HepG2 (cell line): Measurements from ENCODE around the gene CKS1B. TPM values are rescaled to one million over a fixed set of nuclear protein-coding genes. Genes with fewer than 3 reads are reported as not detected.

Source experiments
- ATF7 ChIP-seq, 2 experiments: fragments of 450-650 bp in 1 of 2; sonication (generic) in 1 of 2; formaldehyde crosslinking in 1 of 2; IDR thresholded peaks; 2 replicates each; pipeline versions ENCODE4 v1.4.0 to v1.6.1; 2016 to 2020; ENCODE audit warnings: antibody characterized with exemption in 1 of 2, mild to moderate bottlenecking in 1 of 2, missing genetic modification reagents in 1 of 2
- CHD4 ChIP-seq: fragments of 200-600 bp; sonication (generic); IDR thresholded peaks from 2 replicates; pipeline ENCODE4 v1.7.0; 2017; ENCODE audit warnings: mild to moderate bottlenecking, low read length, borderline replicate concordance
- EZH2 ChIP-seq: conservative IDR thresholded peaks from 2 replicates; pipeline ENCODE4 v1.6.1; 2012; ENCODE audit warnings: mild to moderate bottlenecking, low read depth, low read length, moderate library complexity
- FIP1L1 ChIP-seq: fragments of 200-400 bp; formaldehyde crosslinking; IDR thresholded peaks from 2 replicates; pipeline ENCODE4 v1.6.1; 2018; ENCODE audit warnings: low read depth, mild to moderate bottlenecking, low read length, moderate library complexity, borderline replicate concordance; ENCODE audit not compliant: insufficient read depth
- GATAD1 ChIP-seq: IDR thresholded peaks from 2 replicates; pipeline ENCODE4 v1.6.1; 2016; ENCODE audit warnings: missing genetic modification reagents, missing compliant biosample characterization
- GPN1 ChIP-seq: sonication (generic); formaldehyde crosslinking; IDR thresholded peaks from 2 replicates; pipeline ENCODE4 v1.5.1; 2020; ENCODE audit warnings: missing genetic modification reagents, borderline replicate concordance
- HDAC2 ChIP-seq: sonication (generic); formaldehyde crosslinking; IDR thresholded peaks from 2 replicates; pipeline ENCODE4 v1.4.0; 2020; ENCODE audit warnings: missing genetic modification reagents
- HIVEP1 ChIP-seq: sonication (generic); formaldehyde crosslinking; IDR thresholded peaks from 2 replicates; pipeline ENCODE4 v1.4.0; 2020; ENCODE audit warnings: mild to moderate bottlenecking, missing genetic modification reagents
- KDM5B ChIP-seq: sonication (generic); formaldehyde crosslinking; IDR thresholded peaks from 2 replicates; pipeline ENCODE4 v1.4.0; 2020; ENCODE audit warnings: missing genetic modification reagents, mild to moderate bottlenecking, borderline replicate concordance
- MATR3 ChIP-seq: sonication (generic); formaldehyde crosslinking; IDR thresholded peaks from 2 replicates; pipeline ENCODE4 v1.4.0; 2020; ENCODE audit warnings: missing genetic modification reagents
- NR0B2 ChIP-seq: sonication (generic); formaldehyde crosslinking; IDR thresholded peaks from 2 replicates; pipeline ENCODE4 v1.4.0; 2020; ENCODE audit warnings: mild to moderate bottlenecking, missing genetic modification reagents
- PHF5A ChIP-seq: IDR thresholded peaks from one replicate; pipeline ENCODE4 v1.6.1; 2018; ENCODE audit warnings: low read depth, missing genetic modification reagents; ENCODE audit not compliant: unreplicated experiment
- RBM39 ChIP-seq: fragments of 200-400 bp; formaldehyde crosslinking; IDR thresholded peaks from one replicate; pipeline ENCODE4 v1.6.1; 2018; ENCODE audit warnings: antibody characterized with exemption, mild to moderate bottlenecking, low read depth, low read length; ENCODE audit not compliant: poor library complexity, severe bottlenecking
- RCOR2 ChIP-seq: IDR thresholded peaks from 2 replicates; pipeline ENCODE4 v1.6.1; 2016; ENCODE audit warnings: missing biosample characterization, missing genetic modification reagents
- SOX5 ChIP-seq: IDR thresholded peaks from 2 replicates; pipeline ENCODE4 v1.6.1; 2016; ENCODE audit warnings: borderline replicate concordance
- SRSF1 ChIP-seq: fragments of 200-400 bp; formaldehyde crosslinking; optimal IDR thresholded peaks from 2 replicates; pipeline ENCODE3; 2017; ENCODE audit warnings: mild to moderate bottlenecking, low read depth, low read length, moderate library complexity
- TBL1XR1 ChIP-seq: fragments of 150-350 bp; IDR thresholded peaks from 2 replicates; pipeline ENCODE4 v1.6.1; 2014; ENCODE audit warnings: borderline replicate concordance, low read length; ENCODE audit not compliant: partially characterized antibody
- TGIF2 ChIP-seq: IDR thresholded peaks from 2 replicates; pipeline ENCODE4 v1.6.1; 2016; ENCODE audit warnings: control low read depth, missing compliant biosample characterization
- THRA ChIP-seq: sonication (generic); formaldehyde crosslinking; IDR thresholded peaks from 2 replicates; pipeline ENCODE4 v1.4.0; 2020; ENCODE audit warnings: missing genetic modification reagents, borderline replicate concordance
- ZFP82 ChIP-seq: sonication (generic); formaldehyde crosslinking; IDR thresholded peaks from 2 replicates; pipeline ENCODE4 v1.5.1; 2020; ENCODE audit warnings: mild to moderate bottlenecking, missing genetic modification reagents, borderline replicate concordance
- ZNF251 ChIP-seq: sonication (generic); formaldehyde crosslinking; IDR thresholded peaks from 2 replicates; pipeline ENCODE4 v1.9.0; 2021; ENCODE audit warnings: mild to moderate bottlenecking, missing genetic modification reagents
- ZNF446 ChIP-seq: sonication (generic); formaldehyde crosslinking; IDR thresholded peaks from 2 replicates; pipeline ENCODE4 v1.5.0; 2020; ENCODE audit warnings: mild to moderate bottlenecking, missing genetic modification reagents
- ZNF577 ChIP-seq: sonication (generic); formaldehyde crosslinking; IDR thresholded peaks from 2 replicates; pipeline ENCODE4 v1.4.0; 2020; ENCODE audit warnings: mild to moderate bottlenecking, low read depth, missing genetic modification reagents, borderline replicate concordance
- ZNF703 ChIP-seq: sonication (generic); formaldehyde crosslinking; IDR thresholded peaks from 2 replicates; pipeline ENCODE4 v1.5.1; 2020; ENCODE audit warnings: missing genetic modification reagents, mild to moderate bottlenecking, moderate library complexity, borderline replicate concordance
- ZNF746 ChIP-seq: sonication (generic); formaldehyde crosslinking; IDR thresholded peaks from 2 replicates; pipeline ENCODE4 v1.8.0; 2022; ENCODE audit warnings: mild to moderate bottlenecking, missing genetic modification reagents
- polyA plus RNA-seq, 8 experiments: library from polyadenylated mRNA; depleted of rRNA in 3 of 8; stranded (reverse) in 7 of 8; unstranded in 1 of 8; fragments of >200 nt; fragmentation: Illumina TruSeq in 4 of 8; extraction: Trizol in 4 of 8; gene quantifications; 2 replicates each; pipeline versions ENCODE4 v1.2.1 to v1.2.3, GENCODE V29; 2011 to 2016; ENCODE audit warnings: low read depth in 4 of 8, missing spikeins in 1 of 8, mixed read lengths in 1 of 8; ENCODE audit not compliant: insufficient read depth in 1 of 8
- total RNA-seq, 5 experiments: library from RNA; depleted of rRNA; stranded (reverse); fragments of >200 nt; fragmentation: Illumina TruSeq; extraction: Trizol; gene quantifications; 2 replicates each; pipeline ENCODE4 v1.2.3, GENCODE V29; 2016; ENCODE audit warnings: low read depth in 1 of 5
- TF ChIP-seq, protein P1 (sequence below): IDR thresholded peaks from 2 replicates; pipeline ENCODE4 v1.6.1; 2016; ENCODE audit warnings: low read depth, control low read depth
- TF ChIP-seq, protein P2 (sequence below): sonication (generic); formaldehyde crosslinking; IDR thresholded peaks from 2 replicates; pipeline ENCODE4 v1.8.0; 2022; ENCODE audit warnings: missing genetic modification reagents, low read depth, mild to moderate bottlenecking, borderline replicate concordance

Gene CKS1B
- total and polyA plus RNA-seq, 2 of the 13 experiments (the other 11 are each of a cell fraction or from before 2014, with no cell fraction given), result 217 to 222 TPM

GRCh38 chr1:155001675-155002463 lies 27.4 kb downstream of the CKS1B start (continued):
- TF ChIP-seq, protein P1, sequence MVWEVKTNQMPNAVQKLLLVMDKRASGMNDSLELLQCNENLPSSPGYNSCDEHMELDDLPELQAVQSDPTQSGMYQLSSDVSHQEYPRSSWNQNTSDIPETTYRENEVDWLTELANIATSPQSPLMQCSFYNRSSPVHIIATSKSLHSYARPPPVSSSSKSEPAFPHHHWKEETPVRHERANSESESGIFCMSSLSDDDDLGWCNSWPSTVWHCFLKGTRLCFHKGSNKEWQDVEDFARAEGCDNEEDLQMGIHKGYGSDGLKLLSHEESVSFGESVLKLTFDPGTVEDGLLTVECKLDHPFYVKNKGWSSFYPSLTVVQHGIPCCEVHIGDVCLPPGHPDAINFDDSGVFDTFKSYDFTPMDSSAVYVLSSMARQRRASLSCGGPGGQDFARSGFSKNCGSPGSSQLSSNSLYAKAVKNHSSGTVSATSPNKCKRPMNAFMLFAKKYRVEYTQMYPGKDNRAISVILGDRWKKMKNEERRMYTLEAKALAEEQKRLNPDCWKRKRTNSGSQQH (CRISPR knock-in tag), result no peak
- TF ChIP-seq PHF5A (CRISPR knock-in tag) (no peak), HDAC2 (CRISPR knock-in tag) (0 out of 2 replicates have a peak, but pooled peaks have one; percentile 31), RCOR2 (CRISPR knock-in tag) (no peak), ZNF446 (CRISPR knock-in tag) (no peak), CHD4 (0 out of 2 replicates have a peak, but pooled peaks have one; percentile 36), SOX5 (CRISPR knock-in tag) (no peak), HIVEP1 (CRISPR knock-in tag) (no peak), KDM5B (CRISPR knock-in tag) (no peak), ZFP82 (CRISPR knock-in tag) (no peak), GPN1 (CRISPR knock-in tag) (no peak), TBL1XR1 (no peak), ZNF703 (CRISPR knock-in tag) (no peak), ZNF746 (CRISPR knock-in tag) (no peak), THRA (CRISPR knock-in tag) (no peak; the same call in 1 of the 2 replicates), ZNF577 (no peak), MATR3 (CRISPR knock-in tag) (no peak), TGIF2 (CRISPR knock-in tag) (0 out of 2 replicates have a peak, but pooled peaks have one; percentile 4), ZNF251 (CRISPR knock-in tag) (no peak), EZH2 (no peak), FIP1L1 (no peak), GATAD1 (CRISPR knock-in tag) (no peak), NR0B2 (CRISPR knock-in tag) (no peak), ATF7 (IDR thresholded peaks at IDR 0.05) (no peak), ATF7 (CRISPR knock-in tag; IDR thresholded peaks at IDR 0.05) (no peak), SRSF1 (no peak), RBM39 (no peak)
- TF ChIP-seq, protein P2, sequence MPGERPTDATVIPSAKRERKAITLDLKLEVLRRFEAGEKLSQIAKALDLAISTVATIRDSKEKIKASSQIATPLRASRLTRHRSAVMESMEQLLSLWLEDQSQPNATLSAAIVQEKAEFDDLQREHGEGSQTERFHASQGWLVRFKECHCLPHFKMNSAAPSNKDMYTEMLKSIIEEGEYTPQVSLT (CRISPR knock-in tag), result no peak
